Retinal pigment epithelial cell (primary cell): ENCODE results near the gene DYNLL1.

Experiments used
- DNase-seq: peaks from one replicate; pipeline ENCODE4 v3.0.0-alpha.2; 2010; ENCODE audit warnings: low read depth
- H3K4me3 ChIP-seq: 2 replicates; pipeline ENCODE4 v1.5.1; 2011; ENCODE audit warnings: mild to moderate bottlenecking, low read length, control low read depth, moderate library complexity
- CTCF ChIP-seq: conservative IDR thresholded peaks from 2 replicates; pipeline ENCODE4 v1.5.1; 2011; ENCODE audit warnings: low read depth, low read length, control low read depth, inconsistent platforms

Gene DYNLL1

GRCh38 chr12:120488057-120488640 is 7.8 kb upstream of the DYNLL1 start:
- TF ChIP-seq CTCF = no peak
- DNase-seq = no peak
- no peak overlapping the region for H3K4me3 ChIP-seq

- TF ChIP-seq CTCF = no peak
- no peak for DNase-seq
- H3K4me3 ChIP-seq = no peak overlapping the region
Observed at GRCh38 chr12:120489018-120489417, 6.9 kb upstream of the DYNLL1 start.

GRCh38 chr12:120490325-120490724 is 5.6 kb upstream of the DYNLL1 start:
- no peak for TF ChIP-seq CTCF
- no peak overlapping the region for H3K4me3 ChIP-seq
- DNase-seq = no peak

GRCh38 chr12:120490833-120491512 is 4.9 kb upstream of the DYNLL1 start:
- no peak for DNase-seq
- TF ChIP-seq CTCF = no peak
- H3K4me3 ChIP-seq = no peak overlapping the region

GRCh38 chr12:120495186-120495730 is 655 bp upstream of the DYNLL1 start:
- peak overlapping the region; percentile 91 for H3K4me3 ChIP-seq
- DNase-seq = no peak
- TF ChIP-seq CTCF = no peak

GRCh38 chr12:120496413-120497340 is 764 bp downstream of the DYNLL1 start:
- H3K4me3 ChIP-seq = peak overlapping the region; percentile 91
- peak; percentile 12 for TF ChIP-seq CTCF
- no peak for DNase-seq
